ENCODE data around the gene MSI2.
A peak's percentile ranks its signal among the peaks of the same experiment; 100 is the strongest.

The MSI2 gene

GRCh38 chr17:57349541-57350247 is 93.4 kb downstream of the MSI2 start:
- DNase-seq = peak; percentile 48

GRCh38 chr17:57350266-57350665 is 93.9 kb downstream of the MSI2 start:
- no peak for DNase-seq

- no peak for DNase-seq
Measured at GRCh38 chr17:57352665-57353175, 96.4 kb downstream of the MSI2 start.

- DNase-seq = no peak
Measured at GRCh38 chr17:57354673-57355072, 98.3 kb downstream of the MSI2 start.

DNA sequence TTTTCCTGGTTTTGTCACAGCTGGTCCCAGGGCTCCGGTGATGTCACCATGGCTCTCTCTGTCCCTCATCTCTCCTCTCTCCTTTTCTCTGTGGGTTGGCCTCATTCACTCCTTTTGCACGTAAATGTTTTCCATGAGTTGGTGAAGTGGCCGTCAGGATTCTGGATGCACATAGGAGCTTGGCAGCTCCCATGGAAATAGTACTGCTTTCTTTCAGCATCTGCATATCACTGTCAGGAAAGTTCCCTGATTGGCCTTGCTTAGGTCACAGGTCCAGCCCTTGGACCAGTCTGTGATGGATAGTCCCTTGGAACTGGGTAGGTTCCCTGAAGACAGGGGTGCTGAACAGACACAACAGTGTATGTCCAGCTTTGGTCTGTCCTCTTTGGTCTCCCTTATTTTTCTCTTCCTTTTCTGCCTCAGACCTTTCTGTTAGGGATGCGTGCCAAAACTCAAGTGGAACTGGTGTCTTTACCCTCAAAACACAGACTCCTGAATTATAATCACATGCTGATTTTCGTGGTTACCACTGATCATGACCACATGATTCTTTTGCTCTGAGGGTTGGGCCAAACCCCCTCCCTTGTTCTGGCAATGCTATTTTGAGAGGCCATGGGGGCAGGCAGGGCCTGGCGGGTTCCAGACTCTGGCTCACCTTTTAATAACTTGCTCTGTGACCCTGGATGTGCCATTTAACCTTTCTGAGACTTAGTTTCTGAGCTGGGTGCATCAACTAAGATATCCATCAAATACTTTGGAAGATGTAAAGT is 99.0 kb downstream of the MSI2 start:
- no peak for DNase-seq

- DNase-seq = no peak
Measured at GRCh38 chr17:57356153-57356718, 99.9 kb downstream of the MSI2 start.

DNA sequence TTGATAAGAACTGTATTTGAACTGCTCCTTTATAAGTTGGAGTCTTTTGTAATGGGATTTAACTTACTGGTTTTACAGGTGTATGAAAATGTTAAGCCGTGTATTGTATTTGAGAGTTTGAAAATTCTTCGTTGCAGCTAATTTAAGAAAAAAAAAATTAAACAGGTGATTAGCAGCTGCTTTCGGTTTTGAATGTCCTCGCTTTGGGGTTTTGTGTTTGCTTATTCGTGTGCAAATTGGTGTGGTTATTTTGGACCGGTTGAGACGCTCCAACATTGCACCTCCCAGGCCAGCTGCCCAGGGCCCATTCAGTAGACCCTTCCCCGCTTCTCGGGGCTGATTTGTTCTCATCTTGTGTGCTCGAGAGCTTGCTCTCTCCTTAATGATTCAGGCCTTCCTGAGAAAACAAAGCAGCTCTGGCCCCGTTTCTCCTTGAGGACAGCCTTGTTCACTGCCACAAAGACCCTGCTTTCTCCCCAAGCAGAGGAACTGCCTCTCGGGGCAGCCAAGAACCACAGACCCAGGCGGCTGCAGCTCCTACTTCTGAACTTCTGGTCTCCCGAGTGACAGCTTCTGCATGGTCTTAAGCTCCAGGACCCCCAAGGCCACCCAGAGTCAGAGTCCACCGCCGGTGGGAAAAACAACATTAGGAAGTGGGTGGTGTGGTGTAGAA is 100.5 kb downstream of the MSI2 start:
- DNase-seq = no peak

GRCh38 chr17:57357392-57357784 is 101.1 kb downstream of the MSI2 start:
- no peak for DNase-seq

GRCh38 chr17:57357830-57358430 is 101.6 kb downstream of the MSI2 start:
- no peak for DNase-seq

DNA sequence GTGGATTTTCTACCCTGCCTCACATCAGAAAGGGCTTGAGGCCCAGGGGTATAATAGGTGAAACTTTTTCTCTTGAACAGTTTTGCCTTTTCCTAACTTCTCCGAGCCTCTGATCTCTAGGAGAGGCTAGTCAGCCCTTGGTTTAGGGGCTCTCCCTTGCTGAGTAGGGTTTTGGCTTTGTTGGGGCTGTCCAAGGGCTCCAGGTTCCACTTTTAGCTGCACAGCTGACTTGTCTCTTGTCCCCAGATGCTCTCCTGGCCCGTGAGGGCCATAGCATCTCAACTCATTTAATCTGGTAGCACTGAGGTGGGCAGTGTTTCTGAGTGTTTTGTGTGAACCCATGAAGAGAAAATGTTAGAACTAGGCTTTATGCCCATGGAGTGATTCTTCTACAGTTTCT is 103.9 kb downstream of the MSI2 start:
- no peak for DNase-seq

DNA sequence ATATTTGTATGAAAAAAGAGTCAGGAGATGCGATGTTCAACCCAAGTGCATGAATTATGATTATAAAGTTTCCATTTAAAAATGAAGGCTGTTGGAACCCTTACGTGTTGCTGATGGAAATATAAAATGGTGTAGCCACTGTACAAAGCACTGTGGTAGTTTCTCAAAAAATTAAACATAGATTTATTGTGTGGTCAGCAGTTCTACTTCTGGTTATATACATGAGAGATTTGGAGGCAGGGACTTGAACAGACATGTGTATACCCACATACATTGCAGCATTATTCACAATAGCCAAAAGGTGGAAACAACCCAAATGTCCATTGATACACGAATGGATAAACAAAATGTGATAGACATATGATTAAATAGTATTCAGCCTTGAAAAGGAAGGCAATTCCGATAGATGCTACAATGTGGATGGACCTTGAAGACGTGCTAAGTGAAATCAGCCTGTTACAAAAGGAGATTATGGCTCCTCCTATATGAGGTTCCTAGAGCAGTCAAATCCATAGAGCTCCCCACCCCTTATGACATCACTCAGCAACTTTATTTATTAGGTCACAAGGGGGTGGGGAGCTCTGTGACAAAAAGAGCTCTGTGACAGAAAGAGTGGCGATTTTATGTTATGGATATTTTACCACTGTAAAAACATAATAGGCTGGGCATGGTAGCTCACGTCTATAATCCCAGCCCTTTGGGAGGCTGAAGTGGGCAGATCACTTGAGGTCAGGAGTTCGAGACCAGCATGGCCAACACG is 106.7 kb downstream of the MSI2 start:
- no peak for DNase-seq

- DNase-seq = no peak
Measured at GRCh38 chr17:57363580-57363979, 107.3 kb downstream of the MSI2 start.

- DNase-seq = peak; percentile 42
Measured at GRCh38 chr17:57363998-57364643, 107.8 kb downstream of the MSI2 start.

DNA sequence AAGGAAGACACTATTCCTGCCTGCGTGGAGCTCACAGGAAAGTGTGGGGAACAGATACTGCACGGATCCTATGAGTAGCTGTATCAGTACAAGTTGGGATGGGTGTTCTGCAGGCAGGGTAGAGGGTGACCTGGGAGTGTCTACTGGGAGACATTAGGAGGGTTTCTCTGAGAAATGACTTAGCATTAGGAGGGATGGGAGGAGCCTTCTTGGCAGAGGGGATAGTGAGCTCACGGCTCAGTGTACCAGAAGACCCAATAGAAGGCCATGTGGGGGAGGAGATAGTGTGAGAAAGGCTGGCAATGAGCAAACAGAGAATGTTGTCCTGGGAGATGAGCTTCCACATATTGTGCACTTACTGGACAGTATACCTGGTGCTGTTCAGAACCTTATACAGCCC is 109.1 kb downstream of the MSI2 start:
- DNase-seq = no peak

GRCh38 chr17:57366177-57366557 is 109.8 kb downstream of the MSI2 start:
- DNase-seq = no peak

DNA sequence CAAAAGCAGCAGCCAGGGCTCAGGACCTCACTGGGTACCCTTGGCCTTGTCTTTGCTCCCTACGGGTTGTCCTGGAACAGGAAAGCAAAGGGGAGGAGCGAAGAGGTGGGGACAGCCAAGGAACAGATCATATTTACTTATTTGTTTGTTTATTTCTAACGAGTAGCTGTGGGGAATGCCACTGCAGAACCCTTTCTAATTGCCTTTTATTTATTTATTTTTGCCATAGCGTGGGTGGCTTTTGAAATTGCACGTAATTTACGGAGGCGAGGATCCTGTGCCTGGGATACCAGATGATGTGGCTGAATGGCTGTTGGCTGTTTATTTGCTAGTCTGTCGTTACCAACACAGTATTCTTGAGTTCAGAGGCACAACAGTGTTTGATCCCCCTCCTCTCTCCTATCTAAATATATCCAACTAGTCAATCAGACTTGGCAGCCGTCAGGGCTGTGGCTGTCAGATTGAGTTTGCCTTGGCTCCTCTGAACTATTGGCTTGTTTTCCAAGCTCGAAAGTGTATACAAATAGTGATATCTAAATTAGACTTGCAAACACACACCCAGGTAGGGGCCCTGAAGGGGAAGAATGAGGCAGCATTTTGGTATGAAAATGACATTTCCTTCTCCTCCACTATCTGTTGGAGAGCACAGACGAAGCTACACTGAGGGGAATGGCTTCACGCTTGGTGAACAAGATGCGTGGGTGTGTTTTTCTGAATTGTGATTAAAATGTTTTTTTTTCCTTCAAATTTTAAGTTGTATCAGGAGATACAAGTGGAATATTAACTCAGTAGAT is 110.4 kb downstream of the MSI2 start:
- DNase-seq = peak; percentile 7

GRCh38 chr17:57368637-57369336 is 112.5 kb downstream of the MSI2 start:
- no peak for DNase-seq

DNA sequence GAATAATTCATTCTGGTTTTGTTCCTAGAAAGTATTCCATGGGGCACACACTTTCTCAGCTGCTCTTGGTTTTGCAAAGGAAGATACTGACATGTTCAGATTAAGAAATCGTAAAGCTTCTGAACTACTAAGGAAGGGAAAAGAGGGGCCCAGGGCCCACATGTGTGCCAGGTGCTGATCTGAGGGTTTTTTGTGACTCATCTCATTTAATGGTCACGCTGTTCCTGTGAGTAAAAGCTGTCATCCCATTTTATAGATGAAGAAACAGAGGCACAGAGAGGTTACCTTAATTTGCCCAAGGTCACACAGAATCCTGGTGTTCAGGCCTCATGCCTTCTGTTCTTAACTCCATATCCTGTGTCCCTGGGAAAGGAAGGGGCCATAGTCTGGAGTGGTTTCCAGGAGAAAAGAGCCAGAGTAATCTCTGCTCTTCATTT is 113.2 kb downstream of the MSI2 start:
- no peak for DNase-seq

DNA sequence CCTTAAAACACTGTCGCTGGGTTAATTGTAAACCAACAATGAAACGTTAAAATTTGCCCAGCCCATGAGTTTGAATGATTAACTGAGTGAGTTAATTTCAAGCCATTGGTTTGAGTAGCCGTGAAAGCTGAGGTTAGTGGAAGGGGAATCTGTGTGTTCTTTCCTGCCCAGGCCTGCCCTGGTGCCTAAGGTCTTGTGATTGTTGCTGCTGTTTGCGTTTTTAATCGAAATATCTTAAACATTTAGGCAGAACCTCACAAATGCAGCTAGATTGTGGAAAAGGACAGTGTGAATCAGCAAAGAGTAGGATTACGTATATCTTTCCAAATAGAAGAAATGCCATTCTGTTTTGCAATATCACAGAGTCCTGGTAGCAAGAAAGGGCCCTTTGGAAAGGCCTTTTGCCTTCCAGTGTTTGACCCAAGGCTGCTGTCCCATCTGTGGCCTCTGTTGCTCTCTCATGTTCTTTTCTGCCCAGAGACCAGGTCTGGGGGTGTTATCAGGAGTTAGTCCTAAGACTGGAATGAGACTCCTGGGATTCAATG is 113.8 kb downstream of the MSI2 start:
- DNase-seq = no peak

GRCh38 chr17:57370619-57371018 is 114.3 kb downstream of the MSI2 start:
- DNase-seq = no peak

Data from NCI-H1694 treated with DMSO at 0.1 percent for 48 hours (cell line).